ENCODE results near the gene JAKMIP1.

Gene JAKMIP1

DNA sequence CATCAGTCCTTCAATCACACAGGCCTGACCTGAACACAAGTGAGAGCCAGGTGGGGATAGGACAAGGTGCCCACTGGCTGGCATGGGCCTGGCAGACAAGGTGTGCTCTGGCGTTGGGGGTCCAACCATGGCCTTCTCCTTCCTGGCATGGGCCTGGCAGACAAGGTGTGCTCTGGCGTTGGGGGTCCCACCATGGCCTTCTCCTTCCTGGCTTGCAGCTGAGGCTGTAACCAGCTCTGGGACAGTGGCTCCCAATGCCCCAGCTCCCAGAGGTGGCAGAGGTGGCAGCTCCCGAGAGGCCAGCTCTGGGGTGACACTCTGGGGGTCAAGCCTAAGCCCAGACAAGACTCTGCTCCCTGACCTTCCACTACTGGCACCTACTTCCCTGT is 62.6 kb downstream of the JAKMIP1 start:
- TF ChIP-seq, protein P1, sequence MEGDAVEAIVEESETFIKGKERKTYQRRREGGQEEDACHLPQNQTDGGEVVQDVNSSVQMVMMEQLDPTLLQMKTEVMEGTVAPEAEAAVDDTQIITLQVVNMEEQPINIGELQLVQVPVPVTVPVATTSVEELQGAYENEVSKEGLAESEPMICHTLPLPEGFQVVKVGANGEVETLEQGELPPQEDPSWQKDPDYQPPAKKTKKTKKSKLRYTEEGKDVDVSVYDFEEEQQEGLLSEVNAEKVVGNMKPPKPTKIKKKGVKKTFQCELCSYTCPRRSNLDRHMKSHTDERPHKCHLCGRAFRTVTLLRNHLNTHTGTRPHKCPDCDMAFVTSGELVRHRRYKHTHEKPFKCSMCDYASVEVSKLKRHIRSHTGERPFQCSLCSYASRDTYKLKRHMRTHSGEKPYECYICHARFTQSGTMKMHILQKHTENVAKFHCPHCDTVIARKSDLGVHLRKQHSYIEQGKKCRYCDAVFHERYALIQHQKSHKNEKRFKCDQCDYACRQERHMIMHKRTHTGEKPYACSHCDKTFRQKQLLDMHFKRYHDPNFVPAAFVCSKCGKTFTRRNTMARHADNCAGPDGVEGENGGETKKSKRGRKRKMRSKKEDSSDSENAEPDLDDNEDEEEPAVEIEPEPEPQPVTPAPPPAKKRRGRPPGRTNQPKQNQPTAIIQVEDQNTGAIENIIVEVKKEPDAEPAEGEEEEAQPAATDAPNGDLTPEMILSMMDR (IDR thresholded peaks at IDR 0.05; ENCODE audit: low read depth, low read length, missing control alignments): no peak
- no peak for DNase-seq (ENCODE audit: low read depth)
- no peak overlapping the region for H3K4me3 ChIP-seq (ENCODE audit: low read depth, low read length)

DNA sequence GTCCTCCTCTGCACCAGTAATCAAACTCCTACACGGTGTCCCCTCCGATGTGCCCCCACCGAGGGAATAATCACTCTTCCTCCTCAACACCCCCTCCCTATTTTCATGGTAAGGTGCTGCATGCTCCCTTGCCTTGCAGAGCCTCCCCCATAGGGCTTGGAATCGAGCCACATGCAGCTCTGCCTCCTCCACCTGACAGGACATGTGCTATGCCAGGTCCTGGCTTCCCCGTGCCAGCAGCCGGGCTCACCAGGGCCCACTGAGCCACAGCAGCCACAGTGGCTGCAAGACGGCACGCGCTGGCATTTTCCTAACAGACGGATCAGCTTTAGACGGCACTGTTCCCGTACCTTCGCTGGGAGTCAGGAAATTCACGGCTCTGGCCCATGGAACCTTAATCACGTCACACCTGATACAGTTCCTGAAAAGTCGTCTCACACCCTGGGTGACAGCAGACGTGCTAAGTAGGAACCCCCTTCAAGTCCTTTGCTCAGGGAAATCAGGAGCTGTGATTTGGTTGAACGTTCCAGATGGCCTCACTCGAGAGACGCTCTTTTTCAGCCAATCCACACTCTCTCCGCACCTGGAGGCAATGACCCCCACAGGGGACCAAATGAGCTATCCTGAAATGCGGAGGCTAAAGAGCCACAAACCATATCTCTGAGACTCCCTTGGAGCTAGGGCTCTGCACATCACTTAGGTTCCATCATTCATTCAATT is 63.2 kb downstream of the JAKMIP1 start:
- no peak overlapping the region for H3K4me3 ChIP-seq (ENCODE audit: low read depth, low read length)
- no peak for DNase-seq (ENCODE audit: low read depth)
- TF ChIP-seq, protein P1 (IDR thresholded peaks at IDR 0.05; ENCODE audit: low read depth, low read length, missing control alignments): no peak

DNA sequence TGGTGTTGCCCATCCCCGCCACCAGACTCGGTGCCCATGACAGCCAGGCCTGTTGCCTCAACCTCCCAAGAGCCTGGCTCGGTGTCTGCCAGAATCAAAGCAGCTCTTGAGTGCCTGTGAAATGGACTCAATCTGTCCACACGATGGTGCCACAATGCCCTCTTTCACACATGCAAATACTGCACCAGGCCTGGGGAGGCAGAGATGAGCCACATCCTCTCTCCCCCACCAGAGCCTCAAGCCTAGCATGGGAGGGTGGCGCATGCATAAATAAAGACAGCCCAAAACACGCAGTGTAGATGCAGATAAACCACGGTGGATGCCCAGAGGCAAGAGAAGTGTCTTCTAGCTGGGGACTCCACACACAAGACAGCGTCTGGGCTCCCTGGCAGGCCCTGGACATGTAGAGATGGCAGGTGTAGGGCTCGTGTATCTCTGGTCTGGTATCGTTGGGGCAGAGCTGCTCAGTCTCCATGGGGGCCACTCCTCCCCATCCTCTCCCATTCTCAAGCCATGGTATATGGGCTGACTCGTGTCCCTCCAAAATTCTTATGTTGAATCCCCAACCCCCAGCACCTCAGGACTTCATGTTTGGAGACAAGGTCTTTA is 65.6 kb downstream of the JAKMIP1 start:
- DNase-seq (ENCODE audit: low read depth): peak; percentile 72
- TF ChIP-seq, protein P1 (IDR thresholded peaks at IDR 0.05; ENCODE audit: low read depth, low read length, missing control alignments): peak; percentile 84

DNA sequence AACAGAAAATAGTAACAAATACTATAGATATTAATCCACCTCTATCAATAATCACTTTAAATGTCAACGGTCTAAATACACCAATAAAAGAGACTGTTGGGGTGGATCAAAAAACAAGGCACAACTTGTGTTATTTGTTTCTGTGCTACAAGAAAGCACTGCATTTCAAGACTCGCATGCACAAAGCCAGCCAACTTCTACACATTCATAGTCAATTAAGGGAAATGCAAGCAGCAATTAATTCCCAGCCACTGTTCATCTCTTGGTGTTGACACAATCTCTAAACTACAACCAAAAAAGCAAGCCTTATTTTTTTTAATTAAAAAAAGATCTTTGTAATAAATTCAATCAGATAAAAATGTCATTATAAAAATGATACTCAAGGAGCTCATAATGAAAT is 67.6 kb downstream of the JAKMIP1 start:
- TF ChIP-seq, protein P1 (IDR thresholded peaks at IDR 0.05; ENCODE audit: low read depth, low read length, missing control alignments): no peak
- no peak overlapping the region for H3K4me3 ChIP-seq (ENCODE audit: low read depth, low read length)
- no peak for DNase-seq (ENCODE audit: low read depth)

More for the DNA sequence above, 65.6 kb downstream of the JAKMIP1 start:
- H3K4me3 ChIP-seq (ENCODE audit: low read depth, low read length): no peak overlapping the region

DNA sequence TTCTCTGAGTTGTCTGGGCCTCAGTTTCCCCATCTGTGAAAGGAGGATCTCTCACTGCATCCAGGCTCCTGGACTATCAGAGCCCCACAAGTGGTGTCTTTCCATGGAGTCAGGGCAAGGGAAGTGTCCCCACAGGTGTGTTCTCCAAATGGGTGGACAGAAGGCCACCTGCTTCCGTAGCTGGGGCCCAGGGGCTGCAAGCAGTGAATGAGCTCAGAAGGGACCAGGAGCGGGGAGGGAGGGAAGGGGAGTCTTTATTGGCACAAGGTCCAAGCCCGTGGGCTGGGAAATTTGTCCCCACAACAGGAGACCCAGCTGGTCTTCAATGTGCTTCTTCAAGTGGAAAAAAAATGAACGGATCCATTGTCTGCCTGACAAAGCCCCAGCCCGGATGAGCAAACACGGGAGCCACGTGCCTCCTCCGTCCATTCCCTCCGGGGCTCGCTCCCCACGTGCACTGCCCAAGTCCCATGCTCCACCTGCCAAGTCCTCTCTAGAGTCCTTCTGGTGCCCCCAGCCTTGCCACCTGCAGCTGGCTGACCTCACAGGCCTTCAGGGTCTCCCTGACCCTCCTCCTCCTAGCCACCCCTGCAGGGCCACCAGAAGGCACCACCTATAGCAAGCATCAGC is 72.0 kb downstream of the JAKMIP1 start:
- no peak for DNase-seq (ENCODE audit: low read depth)

DNA sequence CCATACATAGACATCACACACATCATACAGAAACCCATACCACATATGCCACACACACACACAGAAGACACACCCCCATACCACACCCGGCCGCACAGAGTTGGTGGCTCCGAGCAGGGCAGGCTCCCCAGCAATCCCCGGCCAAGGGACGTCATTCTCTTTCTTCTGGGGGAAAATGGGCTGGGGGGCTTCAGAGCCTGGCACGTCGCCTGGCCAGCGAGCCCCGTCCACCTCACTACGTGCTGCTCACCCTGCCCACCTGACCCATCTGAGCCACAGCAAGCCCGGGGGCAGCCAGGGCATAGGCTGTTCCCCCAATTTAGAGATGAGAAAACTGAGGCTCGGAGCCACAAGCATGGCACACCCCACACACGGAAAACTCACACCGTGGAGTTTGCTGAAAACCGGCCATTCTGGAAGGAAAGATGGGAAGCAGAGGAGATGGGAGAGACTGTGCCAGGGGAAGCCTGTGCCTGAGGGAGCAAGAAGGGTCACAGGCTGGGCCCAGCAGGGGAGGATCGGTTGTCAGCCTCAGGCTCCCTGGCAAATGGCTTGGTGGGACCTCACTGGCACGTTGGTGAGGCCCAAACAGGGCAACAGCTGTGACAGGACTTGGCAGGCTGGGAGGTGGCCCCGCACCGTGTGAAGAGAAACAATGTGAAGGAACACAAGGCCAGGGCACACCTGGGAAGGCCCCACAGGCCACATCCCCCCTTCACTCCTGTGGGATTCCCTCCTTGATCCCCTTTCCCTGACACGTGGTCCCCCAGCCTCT is 73.2 kb downstream of the JAKMIP1 start:
- H3K4me3 ChIP-seq (ENCODE audit: low read depth, low read length): no peak overlapping the region
- no peak for DNase-seq (ENCODE audit: low read depth)
- TF ChIP-seq, protein P1 (IDR thresholded peaks at IDR 0.05; ENCODE audit: low read depth, low read length, missing control alignments): no peak

More for the DNA sequence above, 72.0 kb downstream of the JAKMIP1 start:
- TF ChIP-seq, protein P1 (IDR thresholded peaks at IDR 0.05; ENCODE audit: low read depth, low read length, missing control alignments): no peak
- no peak overlapping the region for H3K4me3 ChIP-seq (ENCODE audit: low read depth, low read length)
